ENCODE data around the gene KDM1A. TPM values are rescaled to one million over a fixed set of nuclear protein-coding genes. Genes with fewer than 3 reads are reported as not detected.
A peak's percentile ranks its signal among the peaks of the same experiment; 100 is the strongest.

The KDM1A gene
- total RNA-seq, 1 donor from 2014 or later, result 29.8 TPM

DNA sequence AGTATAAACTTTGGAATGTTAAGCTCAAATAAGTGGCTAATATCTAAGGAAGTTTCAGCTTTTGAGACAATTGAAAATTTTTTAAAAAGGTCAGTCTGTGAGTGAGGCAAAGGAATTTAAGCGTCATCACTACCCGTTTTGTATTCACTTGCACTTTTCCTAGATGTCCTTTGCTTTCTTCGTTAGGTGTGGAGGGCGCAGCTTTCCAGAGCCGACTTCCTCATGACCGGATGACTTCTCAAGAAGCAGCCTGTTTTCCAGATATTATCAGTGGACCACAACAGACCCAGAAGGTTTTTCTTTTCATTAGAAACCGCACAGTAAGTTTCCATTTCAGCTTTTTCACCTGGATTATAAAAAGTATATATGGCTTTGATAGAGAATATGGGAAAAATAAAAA is 30.9 kb downstream of the KDM1A start:
- intact Hi-C loops (cut with DNase I), result no loop called here
- DNase-seq, result no peak
- ATAC-seq (ENCODE audit: poor library complexity), result no peak

GRCh38 chr1:23051290-23051909 is 32.1 kb downstream of the KDM1A start:
- DNase-seq, result no peak
- ATAC-seq (ENCODE audit: poor library complexity), result no peak
- intact Hi-C loops (cut with DNase I), result no loop called here

- DNase-seq, result no peak
- intact Hi-C loops (cut with DNase I), result no loop called here
- ATAC-seq (ENCODE audit: poor library complexity), result no peak
Observed at GRCh38 chr1:23057301-23057700, 38.0 kb downstream of the KDM1A start.

DNA sequence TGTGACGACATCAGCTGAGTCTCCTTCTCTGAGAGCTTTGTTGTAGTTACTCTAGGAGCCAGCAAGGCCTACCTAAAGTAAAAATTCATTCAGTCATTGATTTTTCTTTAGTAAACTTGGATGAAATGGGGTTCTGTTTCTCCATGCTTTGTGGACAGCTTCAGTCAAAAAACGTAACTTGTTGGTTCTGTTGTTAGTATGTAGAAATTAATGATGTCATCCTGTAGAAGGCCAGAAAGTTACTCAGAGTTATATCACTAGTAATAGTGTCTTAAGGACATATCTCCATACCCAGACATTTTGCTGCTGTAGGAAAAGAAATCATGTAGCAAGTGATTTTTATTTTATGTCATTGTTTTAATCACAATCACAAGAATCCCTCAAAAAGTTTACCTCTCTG is 43.0 kb downstream of the KDM1A start:
- DNase-seq (no peak), ATAC-seq (ENCODE audit: poor library complexity) (no peak)
- intact Hi-C loops (cut with DNase I), result no loop called here

DNA sequence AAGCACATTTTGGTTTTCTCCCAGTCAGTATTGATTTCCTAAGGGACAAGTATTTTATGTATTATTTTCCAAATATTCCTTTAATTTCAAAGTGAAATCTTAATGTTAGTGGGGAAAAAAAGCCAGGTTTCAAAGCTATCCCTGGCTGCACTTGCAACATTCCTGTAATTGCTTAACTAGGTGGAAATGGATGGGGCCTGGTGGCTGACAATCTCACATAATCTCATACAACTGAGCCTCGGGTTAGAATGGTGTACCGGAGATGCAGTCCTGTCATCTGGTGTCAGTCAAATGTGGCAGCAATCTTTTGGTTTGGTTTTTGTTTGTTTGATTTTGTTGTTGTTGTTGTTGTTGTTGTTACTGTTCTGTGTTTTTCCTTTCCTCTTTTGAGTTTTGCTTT is 46.1 kb downstream of the KDM1A start:
- intact Hi-C loops (cut with DNase I), result no loop called here
- no peak for ATAC-seq (ENCODE audit: poor library complexity)
- no peak for DNase-seq

GRCh38 chr1:23066075-23066474 is 46.8 kb downstream of the KDM1A start:
- intact Hi-C loops (cut with DNase I), result no loop called here
- ATAC-seq (ENCODE audit: poor library complexity), result no peak

DNA sequence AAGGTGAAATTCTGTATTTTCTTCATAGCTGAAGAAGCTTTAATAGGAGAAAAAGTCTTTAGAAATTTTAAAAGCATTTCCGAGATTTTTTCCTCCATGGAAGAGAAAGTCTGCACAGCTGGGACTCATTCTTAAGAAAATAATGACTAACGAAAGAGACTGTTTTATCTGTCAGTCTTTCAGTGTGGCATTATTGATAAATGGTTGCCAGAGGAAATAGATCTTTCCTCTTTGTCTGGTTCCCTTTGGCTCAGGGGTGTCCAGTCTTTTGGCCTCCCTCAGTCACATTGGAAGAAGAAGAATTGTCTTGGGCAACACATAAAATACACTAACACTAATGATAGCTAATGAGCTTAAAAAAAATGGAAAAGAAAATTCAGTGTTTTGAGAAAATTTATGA is 49.9 kb downstream of the KDM1A start:
- ATAC-seq (ENCODE audit: poor library complexity) (no peak), DNase-seq (no peak)
- intact Hi-C loops (cut with DNase I), result no loop called here

More at GRCh38 chr1:23066075-23066474, 46.8 kb downstream of the KDM1A start:
- no peak for DNase-seq

DNA sequence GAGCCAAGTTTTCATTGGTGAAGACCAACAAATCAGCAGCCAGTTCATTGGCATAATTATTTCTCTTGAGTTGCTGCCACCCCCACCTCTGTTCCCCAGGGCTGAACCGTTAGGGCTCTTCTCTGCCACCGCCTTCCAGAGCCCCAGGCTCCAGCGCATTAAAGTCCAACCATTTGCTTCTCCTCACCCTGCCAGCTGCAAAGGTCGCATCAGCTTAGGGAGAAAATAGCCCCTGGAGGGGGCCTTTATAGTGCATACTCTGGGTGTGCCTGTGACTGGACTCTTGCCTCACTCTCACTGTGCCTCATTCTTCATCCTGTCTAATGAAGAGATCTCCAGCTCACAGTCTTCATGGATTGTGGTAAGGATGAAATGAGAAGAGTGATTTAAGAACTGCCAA is 50.4 kb downstream of the KDM1A start:
- DNase-seq (no peak), ATAC-seq (ENCODE audit: poor library complexity) (no peak)
- intact Hi-C loops (cut with DNase I), result no loop called here

- DNase-seq, result no peak
- no peak for ATAC-seq (ENCODE audit: poor library complexity)
- intact Hi-C loops (cut with DNase I), result no loop called here
Observed at GRCh38 chr1:23074012-23074411, 54.7 kb downstream of the KDM1A start.

DNA sequence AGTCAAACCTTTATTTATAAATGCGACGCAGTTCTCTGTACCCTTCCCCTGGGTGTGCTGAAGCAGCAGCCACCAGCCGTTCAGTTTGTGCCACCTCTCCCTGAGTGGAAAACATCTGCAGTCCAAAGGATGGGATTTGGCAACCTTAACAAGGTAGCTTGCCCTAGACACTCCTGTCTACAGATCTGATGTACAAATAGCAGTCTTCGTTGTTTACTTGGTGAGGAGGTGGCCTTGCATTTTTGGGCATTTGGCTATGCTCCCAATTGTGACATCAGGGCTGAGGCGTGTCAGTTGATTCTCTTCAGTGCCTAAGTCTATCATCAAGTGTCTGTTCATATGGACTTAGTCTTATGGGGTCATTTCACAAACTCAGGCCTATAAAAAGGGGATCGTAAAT is 59.8 kb downstream of the KDM1A start:
- DNase-seq (no peak), ATAC-seq (ENCODE audit: poor library complexity) (no peak)
- intact Hi-C loops (cut with DNase I), result no loop called here

DNA sequence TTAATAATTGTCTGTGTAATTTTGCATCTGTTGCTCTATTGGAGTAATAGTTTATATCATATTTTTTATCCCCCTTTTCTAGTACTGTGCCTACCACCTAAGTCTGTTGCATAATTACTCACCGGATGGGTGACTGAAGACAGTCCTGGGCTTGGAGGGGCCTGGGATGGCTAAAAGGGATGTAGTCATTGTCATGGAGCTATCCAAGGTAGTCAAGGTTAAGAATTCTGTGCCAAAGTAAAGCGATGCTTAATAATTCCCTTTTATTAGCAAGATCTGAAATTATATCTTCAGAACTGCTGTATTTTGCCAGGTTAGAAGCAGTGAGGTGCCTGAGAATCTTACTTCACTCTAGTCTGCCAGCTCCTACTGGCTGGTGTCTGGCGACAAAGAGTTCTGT is 61.6 kb downstream of the KDM1A start:
- DNase-seq, result no peak
- ATAC-seq (ENCODE audit: poor library complexity), result no peak
- intact Hi-C loops (cut with DNase I), result no loop called here

DNA sequence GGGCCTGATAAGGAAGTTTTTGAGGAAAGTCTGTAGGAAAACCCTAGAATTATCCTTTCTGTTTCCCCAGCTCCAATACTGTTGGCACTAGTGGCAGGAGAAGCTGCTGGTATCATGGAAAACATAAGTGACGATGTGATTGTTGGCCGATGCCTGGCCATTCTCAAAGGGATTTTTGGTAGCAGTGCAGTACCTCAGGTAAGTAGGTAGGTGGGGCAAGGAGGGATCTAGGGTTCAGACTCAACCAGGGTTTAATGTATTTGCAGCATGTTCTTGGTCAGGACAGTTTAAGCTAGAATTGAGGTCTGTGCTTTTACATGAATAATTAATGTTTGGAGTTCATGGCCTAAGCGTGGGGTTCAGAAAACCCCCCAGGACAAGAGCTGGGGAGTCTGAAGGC is 62.1 kb downstream of the KDM1A start:
- ATAC-seq (ENCODE audit: poor library complexity) (no peak), DNase-seq (no peak)
- intact Hi-C loops (cut with DNase I), result no loop called here

DNA sequence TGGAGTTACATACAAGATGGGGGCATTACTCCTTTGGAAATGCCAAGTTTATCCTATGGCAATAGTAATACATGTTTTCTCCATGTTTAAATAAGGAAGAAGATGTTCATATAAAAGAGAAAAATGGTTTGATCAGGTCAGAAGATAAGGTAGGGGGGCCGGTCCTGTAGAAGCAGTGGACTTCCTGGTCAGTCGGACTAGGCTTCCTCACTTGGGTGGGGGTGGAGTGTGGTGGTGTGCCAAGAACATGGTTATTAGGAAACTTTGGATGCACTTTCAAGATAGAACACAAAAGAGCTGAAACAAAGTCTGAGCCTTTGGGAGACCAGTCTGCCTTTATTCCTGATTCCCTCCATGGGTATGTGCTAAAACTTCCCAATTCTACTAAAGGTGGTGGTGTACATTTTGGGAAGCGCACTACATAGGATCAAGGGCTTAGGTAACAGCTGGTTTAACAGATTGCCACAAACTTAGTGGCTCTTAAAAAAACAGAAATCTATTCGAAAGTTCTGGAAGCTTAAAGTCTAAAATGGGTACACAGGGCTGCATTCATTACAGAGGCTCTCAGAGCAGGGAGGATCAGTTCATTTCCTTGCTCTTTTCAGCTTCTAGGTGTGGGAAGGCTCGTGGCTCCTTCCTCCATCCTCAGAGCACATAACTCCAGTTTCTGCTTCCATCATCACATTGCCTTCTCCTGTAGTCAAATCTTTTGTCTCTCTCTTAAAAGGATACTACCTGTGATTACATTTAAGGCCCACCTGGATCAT is 64.6 kb downstream of the KDM1A start:
- ATAC-seq (ENCODE audit: poor library complexity) (peak; percentile 69), DNase-seq (peak; percentile 61)
- intact Hi-C loops (cut with DNase I), result no loop called here

- intact Hi-C loops (cut with DNase I), result no loop called here
- no peak for DNase-seq
- ATAC-seq (ENCODE audit: poor library complexity), result no peak
Observed at GRCh38 chr1:23084880-23085279, 65.6 kb downstream of the KDM1A start.

DNA sequence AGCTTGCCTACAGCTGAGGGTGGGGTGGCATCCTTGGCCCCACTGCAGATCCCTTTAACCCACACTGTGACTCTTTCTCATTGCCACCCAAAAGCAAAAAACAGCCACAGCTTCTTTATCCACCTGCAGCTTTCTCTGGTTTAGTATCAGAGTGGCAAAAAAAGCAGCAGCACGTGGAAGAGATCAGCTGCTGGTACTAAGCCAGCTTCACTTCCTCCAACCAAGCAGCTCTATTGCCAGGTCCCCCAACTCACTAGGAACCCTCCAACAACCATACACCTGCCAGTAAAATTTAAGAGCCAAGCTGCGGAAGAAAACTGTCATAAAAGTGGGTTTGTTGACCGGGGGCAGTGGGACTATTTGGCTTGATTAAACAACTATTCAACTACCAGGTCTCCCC is 66.4 kb downstream of the KDM1A start:
- intact Hi-C loops (cut with DNase I), result no loop called here
- no peak for ATAC-seq (ENCODE audit: poor library complexity)
- no peak for DNase-seq

DNA sequence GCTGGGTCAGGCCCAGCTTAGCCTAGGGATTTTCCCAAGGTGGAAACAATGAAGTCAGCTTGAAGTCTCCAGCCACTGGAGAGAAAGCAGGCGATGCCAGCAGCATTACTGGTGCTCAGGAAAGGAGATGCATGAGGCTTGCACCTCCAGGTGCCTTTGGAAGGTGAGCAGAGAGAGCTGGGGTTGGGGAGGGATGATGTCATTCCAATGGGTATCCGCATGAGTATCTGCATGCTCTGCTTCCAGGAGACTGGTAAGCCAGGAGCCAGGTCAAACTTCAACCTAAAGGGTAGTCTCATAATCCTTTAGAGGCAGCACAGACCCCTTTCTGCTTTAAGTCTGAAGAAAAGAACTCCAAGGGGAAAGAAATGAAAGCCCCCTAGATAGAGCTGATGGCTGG is 68.8 kb downstream of the KDM1A start:
- intact Hi-C loops (cut with DNase I), result no loop called here
- no peak for DNase-seq

DNA sequence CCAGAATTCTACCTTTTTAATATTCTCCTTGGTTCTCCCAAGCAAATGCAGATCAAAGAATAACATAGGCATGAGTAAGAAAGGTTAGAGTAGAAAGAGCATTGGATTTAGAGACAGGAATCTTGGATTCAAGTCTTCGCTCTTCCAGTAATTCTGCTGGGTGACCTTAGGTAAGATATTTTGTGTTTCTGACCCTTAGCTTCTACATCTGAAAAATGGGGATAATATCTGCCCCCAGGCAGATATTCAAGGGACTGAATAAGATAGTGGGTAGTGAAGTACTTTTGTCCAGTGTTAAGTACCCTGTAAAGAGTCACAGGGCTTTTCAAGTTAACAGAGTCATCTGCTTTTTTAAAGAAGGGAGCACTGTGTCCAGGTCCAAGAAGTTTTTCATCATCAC is 70.8 kb downstream of the KDM1A start:
- ATAC-seq (ENCODE audit: poor library complexity) (no peak), DNase-seq (no peak)
- intact Hi-C loops (cut with DNase I), result no loop called here

More for the DNA sequence above, 68.8 kb downstream of the KDM1A start:
- ATAC-seq (ENCODE audit: poor library complexity), result no peak

DNA sequence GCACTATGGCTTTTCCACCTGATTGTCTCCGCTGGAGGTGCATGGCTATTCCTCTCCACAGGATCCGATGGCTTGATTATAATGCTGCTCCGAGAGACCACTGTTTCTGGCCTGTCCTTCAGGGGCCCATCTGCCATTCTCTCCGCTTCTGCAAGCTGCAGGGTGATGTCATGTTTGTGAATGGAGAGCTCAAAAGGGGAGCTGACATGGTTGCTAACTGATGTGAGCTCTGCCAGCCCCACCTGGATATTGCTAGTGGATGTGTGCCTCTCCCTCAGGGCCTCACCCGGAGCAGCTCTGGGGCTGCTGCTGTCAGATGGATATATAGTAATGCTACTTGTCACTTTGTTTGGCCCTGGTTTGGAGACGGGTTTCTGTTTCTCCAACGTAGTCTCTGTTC is 72.3 kb downstream of the KDM1A start:
- intact Hi-C loops (cut with DNase I), result no loop called here
- DNase-seq, result no peak
- no peak for ATAC-seq (ENCODE audit: poor library complexity)

DNA sequence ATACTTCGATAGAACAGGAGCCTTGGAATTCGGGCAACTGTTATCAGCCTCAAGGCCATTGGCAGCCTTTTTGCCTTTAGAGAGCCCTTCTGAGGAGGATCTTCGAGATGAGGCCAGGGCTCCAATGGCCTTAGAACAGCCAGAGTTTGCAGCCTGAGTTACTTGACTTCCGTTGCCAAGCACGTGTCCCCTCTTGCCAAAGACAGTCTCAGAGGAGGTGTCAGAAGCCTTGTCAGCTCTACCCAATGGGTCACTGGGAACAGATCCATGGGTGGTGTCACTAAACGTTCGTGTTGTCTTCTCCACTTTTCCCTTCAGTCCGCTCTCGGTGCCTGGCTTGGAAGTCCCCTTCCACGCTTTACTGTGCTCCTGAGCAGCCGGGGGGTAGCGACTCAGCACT is 73.2 kb downstream of the KDM1A start:
- no peak for DNase-seq
- intact Hi-C loops (cut with DNase I), result no loop called here
- no peak for ATAC-seq (ENCODE audit: poor library complexity)

GRCh38 chr1:23097316-23097715 is 78.0 kb downstream of the KDM1A start:
- intact Hi-C loops (cut with DNase I), result no loop called here
- no peak for DNase-seq

More at GRCh38 chr1:23097316-23097715, 78.0 kb downstream of the KDM1A start:
- ATAC-seq (ENCODE audit: poor library complexity), result no peak

Measured in Right ventricle myocardium superior (tissue), 1 donor.